GM18505 (cell line): ENCODE measurements around the gene ZNF629.

Experiments
- ATAC-seq: cut with Tn5 transposase; IDR thresholded peaks from one replicate; pipeline ENCODE4 v1.9.1; 2021; ENCODE audit not compliant: unreplicated experiment
- POLR2A ChIP-seq: IDR thresholded peaks from 4 replicates; pipeline ENCODE4 v1.6.1; 2011; ENCODE audit warnings: borderline replicate concordance; ENCODE audit not compliant: insufficient read depth, insufficient read length; ENCODE audit errors: extremely low read depth

The ZNF629 gene

GRCh38 chr16:30797670-30798309, 10.8 kb upstream of the ZNF629 start:
- no peak for ATAC-seq
- TF ChIP-seq POLR2A, result no peak

- ATAC-seq, result no peak
- TF ChIP-seq POLR2A, result no peak
Measured at GRCh38 chr16:30794634-30795033, 7.6 kb upstream of the ZNF629 start.

- TF ChIP-seq POLR2A, result no peak
- ATAC-seq, result no peak
Measured at GRCh38 chr16:30793508-30794069, 6.6 kb upstream of the ZNF629 start.

GRCh38 chr16:30787613-30788378, 791 bp upstream of the ZNF629 start:
- TF ChIP-seq POLR2A, result no peak
- no peak for ATAC-seq

GRCh38 chr16:30786115-30786935, 680 bp downstream of the ZNF629 start:
- ATAC-seq, result no peak
- no peak for TF ChIP-seq POLR2A

- no peak for ATAC-seq
- TF ChIP-seq POLR2A, result no peak
Measured at GRCh38 chr16:30785126-30786106, 1.6 kb downstream of the ZNF629 start.

- no peak for TF ChIP-seq POLR2A
- no peak for ATAC-seq
Measured at GRCh38 chr16:30784215-30784614, 2.8 kb downstream of the ZNF629 start.

- ATAC-seq, result no peak
- no peak for TF ChIP-seq POLR2A
Measured at GRCh38 chr16:30783280-30784109, 3.5 kb downstream of the ZNF629 start.

GRCh38 chr16:30782486-30783279, 4.3 kb downstream of the ZNF629 start:
- no peak for ATAC-seq
- TF ChIP-seq POLR2A, result no peak

- no peak for TF ChIP-seq POLR2A
- no peak for ATAC-seq
Measured at GRCh38 chr16:30780549-30780948, 6.5 kb downstream of the ZNF629 start.

- no peak for TF ChIP-seq POLR2A
- no peak for ATAC-seq
Measured at GRCh38 chr16:30780021-30780420, 7.0 kb downstream of the ZNF629 start.

- TF ChIP-seq POLR2A, result no peak
- ATAC-seq, result no peak
Measured at GRCh38 chr16:30779596-30779995, 7.4 kb downstream of the ZNF629 start.
